ENCODE measurements around the gene CPNE2.
A peak's percentile ranks its signal among the peaks of the same experiment; 100 is the strongest.

CPNE2 gene

DNA sequence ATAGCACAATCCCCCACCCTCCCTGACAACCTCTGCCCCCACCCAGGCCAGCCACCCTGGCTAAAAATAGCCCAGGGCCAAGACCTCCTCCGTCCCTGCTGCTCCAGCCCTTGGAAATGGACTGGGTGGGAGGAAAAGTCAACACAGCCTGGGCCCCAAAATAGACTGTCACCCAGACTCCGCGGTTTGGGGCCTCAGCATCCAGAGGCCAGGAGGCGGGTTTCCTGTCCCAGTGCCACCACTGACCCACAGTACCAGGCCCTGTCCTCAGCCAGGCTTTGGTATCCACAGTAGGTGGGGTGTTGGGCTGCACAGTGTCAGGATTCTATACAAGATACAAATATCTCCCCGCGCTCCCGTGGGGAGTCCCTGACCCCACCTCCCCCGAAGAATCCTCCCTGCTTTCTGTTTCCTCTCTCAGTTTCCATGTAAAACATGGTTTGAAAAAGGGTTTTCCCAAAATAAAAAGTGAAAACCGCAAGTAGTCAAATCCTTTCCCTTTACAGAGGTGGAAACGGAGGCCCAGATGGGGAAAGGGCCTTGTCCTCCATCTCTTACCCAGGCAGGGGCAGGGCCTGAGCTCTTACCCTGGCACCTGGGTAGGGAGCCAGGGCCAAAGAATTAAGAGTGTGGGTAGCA, 20.1 kb downstream of the CPNE2 start:
- no peak for DNase-seq
- in situ Hi-C loops (cut with HindIII; ENCODE audit: low pct_ligation_motif_present, low pct_unique_long_range_greater_than_20kb, low sequenced_read_pairs) = no loop called here

DNA sequence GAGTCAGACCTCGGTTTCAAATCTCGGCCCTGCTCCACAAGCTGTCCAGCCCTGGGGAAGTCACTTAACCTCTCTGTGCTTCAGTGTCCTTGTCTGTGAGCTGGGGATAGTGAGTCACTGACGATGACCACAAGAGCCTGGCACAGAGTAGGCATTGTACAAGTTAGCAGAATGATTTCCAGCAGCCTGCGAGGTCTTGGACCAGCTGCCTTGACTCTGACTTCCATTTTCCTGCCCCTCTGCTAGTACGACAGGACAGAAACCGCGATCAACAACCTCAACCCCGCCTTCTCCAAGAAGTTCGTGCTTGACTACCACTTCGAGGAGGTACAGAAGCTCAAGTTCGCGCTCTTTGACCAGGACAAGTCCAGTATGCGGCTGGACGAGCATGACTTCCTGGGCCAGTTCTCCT, 20.7 kb downstream of the CPNE2 start:
- in situ Hi-C loops (cut with HindIII; ENCODE audit: low pct_ligation_motif_present, low pct_unique_long_range_greater_than_20kb, low sequenced_read_pairs) = no loop called here
- DNase-seq = peak; percentile 80

DNA sequence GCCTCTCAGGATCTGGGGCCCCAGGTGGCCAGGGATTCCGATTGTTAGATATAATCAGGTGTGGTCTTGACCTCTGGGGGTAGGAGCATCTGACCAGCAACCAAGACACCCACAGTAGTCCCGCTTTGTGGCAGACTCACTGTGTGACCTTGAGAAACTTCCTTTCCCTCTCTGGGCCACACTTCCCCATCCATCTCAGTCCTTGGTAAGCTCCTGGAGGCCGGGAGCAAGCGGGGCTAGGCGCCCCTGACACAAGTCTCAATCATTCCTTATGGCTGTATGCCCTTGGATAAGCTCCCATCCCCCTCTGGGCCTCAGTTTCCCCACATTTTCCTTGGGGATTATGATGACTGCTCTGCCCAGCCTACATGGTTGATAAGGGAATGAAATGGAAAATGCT, 21.3 kb downstream of the CPNE2 start:
- no peak for DNase-seq
- in situ Hi-C loops (cut with HindIII; ENCODE audit: low pct_ligation_motif_present, low pct_unique_long_range_greater_than_20kb, low sequenced_read_pairs) = no loop called here

DNA sequence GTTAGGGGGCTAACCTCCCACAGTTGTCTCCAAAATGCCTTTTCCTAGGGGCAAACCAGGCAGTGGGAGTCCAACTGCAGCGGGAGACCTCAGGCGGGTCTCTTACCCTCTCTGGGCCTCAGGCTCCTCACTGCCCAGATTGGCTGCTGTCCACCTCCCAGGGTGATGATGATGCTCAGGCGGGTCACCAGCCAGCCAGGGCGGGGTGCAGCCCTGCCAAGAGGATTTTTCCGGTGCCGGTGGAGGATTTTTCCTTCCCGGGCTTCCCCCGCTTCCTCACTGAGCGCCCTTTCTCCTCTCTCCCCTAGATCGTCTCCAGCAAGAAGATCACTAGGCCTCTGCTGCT, 22.8 kb downstream of the CPNE2 start:
- in situ Hi-C loops (cut with HindIII; ENCODE audit: low pct_ligation_motif_present, low pct_unique_long_range_greater_than_20kb, low sequenced_read_pairs) = no loop called here
- no peak for DNase-seq

DNA sequence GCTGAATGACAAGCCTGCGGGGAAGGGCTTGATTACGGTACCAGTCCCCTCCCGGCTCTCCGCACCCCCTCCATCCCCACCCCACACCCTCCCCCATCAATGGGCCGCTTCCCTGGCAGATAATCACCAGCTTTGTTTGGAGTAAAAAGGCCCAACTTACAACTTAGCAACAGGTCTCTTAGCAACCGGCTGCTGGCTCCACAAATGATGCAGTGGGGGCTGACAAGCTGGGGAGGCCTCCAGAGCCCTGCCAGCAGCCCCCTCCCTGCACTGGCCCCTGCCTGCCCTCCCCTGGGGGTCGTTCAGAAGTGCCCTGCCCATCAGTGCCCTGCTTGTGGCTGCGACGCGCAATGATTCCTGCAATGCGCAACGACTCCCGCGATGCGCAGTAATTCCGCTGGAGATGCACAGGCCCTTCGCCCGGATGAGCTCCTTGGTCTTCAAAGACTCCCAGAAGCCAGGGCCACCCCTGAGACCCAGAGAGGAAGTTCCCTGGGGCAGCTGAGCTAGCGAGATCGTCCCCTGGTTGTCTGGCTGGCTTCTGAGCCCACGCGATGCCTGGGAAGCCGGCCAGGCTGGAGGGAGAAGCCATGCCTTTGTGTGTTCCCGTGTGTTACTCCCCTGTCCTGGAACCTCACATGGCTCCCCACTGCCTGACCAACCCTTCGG, 23.3 kb downstream of the CPNE2 start:
- DNase-seq = no peak
- in situ Hi-C loops (cut with HindIII; ENCODE audit: low pct_ligation_motif_present, low pct_unique_long_range_greater_than_20kb, low sequenced_read_pairs) = no loop called here

DNA sequence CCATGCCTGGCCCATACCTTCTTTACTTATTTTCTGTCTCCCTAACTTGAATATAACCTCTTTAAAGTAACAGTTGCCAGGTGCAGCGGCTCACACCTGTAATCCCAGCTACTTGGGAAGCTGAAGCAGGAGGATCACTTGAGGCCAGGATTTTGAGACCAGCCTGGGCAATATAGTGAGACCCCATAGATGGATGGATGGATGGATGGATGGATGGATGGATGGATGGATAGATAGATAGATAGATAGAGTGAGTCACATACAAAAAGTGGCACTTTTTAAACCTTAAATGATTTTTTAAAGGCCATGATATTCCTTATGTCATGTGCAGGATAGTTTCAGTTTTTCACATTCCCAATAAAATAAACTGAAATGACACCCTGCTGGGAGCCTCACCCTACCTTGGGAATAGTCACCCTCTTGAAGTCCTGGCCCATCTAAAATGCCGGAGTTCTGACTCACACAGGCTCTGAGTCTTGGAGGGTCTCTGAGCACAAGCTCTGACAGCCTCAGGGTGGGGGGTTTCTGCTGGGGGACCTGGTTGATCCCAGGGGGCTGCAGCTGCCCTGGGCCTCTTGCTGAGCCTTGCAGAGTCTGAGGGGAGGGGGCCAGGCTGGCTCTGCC, 26.2 kb downstream of the CPNE2 start:
- DNase-seq = peak; percentile 19

DNA sequence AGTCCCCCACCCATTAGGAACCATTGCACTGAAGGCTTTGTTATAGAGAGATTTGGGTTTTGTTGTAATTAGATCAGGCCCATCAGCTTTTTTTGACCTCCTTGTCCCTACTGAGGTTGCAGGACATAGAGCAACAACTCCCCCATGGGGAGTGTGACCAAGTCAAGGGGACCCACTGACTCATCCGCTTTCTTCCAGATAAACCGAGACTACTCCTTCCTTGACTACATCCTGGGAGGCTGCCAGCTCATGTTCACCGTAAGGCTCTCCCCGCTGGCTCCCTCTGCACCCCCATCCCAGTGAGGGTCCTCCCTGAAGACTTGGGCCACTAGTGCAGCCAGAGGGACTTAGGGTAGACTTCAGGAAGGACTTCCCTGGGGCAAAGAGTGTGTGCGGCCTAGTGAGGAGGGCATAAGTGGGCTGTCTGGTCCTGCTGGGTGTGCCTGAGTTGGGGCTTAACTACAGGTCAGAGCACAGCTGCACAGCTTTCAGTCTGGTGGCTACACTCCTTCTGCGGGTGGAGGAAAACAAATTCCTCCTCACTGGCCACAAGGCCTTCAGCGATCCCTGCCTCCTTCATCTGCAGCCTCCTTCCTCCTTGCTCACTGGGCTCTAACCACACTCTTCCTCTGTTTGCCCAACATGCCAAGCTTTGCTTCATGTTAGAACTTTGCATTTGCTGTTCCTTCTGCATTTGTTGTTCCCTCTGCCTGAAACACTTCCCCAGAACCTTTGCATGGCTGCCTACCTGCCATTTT, 31.0 kb downstream of the CPNE2 start:
- in situ Hi-C loops (cut with HindIII; ENCODE audit: low pct_ligation_motif_present, low pct_unique_long_range_greater_than_20kb, low sequenced_read_pairs) = no loop called here
- no peak for DNase-seq

More for the DNA sequence above, 26.2 kb downstream of the CPNE2 start:
- in situ Hi-C loops (cut with HindIII; ENCODE audit: low pct_ligation_motif_present, low pct_unique_long_range_greater_than_20kb, low sequenced_read_pairs) = no loop called here

DNA sequence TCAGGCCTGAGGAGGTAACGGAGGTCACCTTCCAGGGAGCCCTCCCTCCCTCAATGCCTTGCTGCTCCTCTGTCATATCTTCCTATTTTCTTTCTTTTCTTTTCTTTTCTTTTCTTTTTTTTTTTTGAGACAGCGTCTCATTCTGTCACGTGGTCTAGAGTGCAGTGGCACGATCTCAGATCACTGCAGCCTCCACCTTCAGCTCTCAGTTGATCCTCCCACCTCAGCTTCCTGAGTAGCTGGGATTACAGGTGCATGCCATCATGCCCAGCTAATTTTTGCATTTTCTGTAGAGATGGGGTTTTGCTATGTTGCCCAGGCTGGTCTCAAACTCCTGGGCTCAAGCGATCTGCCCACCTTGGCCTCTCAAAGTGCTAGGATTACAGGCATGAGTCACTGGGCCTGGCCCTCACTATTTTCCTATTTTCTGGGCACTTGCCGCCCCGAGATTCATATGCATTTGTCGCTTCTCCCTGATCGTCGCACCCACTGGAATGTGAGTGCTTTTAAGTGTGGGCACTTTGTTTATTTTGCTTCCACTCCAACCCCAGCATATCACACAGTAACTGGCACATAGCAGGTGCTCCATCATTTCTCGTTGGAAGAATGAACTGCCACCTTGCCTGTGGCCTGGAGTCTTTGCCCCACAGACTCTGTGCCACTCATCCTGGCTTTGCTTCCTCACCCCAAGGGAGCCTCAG, 31.7 kb downstream of the CPNE2 start:
- in situ Hi-C loops (cut with HindIII; ENCODE audit: low pct_ligation_motif_present, low pct_unique_long_range_greater_than_20kb, low sequenced_read_pairs) = no loop called here
- DNase-seq = no peak

DNA sequence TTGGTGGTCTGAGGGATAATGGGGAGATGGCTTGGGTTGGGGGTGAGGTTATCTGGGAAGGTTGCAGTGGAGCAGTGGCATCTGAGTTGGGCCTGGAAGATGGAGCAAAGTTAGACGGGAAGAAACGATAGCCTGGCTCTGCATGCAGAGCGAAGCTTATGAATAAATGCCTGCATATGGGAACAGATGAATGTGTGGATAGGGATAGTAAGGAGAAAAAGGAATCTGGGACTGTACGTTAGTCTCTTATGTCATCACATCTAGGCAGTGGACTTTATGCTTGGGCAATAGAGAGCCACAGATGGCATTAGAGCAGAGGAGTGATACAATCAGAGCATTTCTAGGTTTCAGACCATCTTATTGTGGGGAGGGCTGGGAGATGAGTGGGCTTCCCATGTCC, 33.0 kb downstream of the CPNE2 start:
- DNase-seq = no peak
- in situ Hi-C loops (cut with HindIII; ENCODE audit: low pct_ligation_motif_present, low pct_unique_long_range_greater_than_20kb, low sequenced_read_pairs) = no loop called here

DNA sequence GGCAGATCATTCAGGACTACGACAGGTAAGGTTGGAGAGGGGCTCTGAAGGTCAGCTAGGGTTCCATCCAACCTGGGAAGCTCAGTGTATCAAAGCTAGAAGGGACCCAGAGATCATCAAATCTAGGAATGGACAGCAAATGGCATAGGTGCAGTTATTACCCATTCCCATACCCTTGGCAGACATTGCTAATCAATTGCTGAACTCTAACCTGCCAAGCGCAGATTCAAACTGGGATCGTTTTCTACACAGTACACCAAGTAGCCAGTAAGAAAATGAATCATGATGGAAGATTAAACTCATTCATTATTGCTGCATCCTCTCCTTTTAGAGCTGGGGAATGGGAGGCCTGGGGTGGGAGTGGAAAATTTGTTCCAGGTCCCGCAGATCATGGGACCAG, 33.6 kb downstream of the CPNE2 start:
- DNase-seq = no peak
- in situ Hi-C loops (cut with HindIII; ENCODE audit: low pct_ligation_motif_present, low pct_unique_long_range_greater_than_20kb, low sequenced_read_pairs) = no loop called here

DNA sequence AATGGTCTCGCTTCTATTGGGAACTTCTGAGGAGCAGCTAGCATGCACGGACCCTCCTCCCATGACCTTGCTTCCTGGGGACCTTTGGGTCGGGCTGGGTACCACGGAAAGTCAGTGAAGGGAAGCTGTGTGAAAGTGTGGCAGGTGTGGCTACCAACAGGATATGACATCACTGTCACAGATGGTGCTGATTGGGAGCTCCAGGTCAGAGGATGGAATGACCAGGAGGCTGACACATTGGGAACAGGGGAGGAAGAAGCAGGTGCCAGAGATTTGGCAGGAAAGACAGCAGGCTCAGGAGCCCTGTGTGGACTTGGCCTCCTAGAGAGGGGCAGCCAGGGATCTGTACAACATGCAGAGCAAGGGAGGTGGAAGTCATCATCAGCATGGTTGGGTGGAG, 34.0 kb downstream of the CPNE2 start:
- no peak for DNase-seq

DNA sequence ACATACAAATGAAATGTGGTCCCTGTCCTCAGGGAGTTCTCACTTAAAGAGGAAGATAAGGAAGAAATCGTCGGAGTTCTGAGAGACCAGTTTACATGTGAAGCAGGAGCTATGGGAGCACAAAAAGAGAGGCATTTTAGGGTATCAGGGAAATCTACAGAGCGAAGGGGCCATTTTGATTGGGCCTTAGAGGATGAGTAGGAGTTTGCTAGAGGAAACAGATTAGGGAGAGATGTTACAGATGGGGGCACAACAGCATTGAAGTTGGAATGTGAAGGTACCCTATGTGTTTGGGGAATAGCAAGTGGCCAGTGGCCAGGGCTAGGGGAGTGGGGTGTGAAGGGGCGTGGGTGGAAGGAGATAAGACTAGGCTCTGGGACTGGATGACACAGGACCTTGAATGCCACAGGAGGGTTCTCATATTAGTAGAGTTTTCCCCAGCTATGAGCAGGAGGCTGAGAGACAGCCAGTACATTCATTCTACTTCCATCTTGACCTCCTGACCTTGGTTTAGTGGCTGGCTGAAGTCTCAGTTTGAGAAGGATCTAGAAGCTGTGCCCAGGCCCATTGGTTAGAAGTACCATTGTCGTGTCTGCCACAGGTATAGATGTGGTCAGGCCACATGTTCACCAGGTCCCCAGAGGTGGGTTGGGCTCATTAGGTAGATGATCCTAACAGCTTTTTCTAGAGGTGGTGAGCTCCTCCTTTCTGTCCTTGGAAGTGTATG, 34.8 kb downstream of the CPNE2 start:
- in situ Hi-C loops (cut with HindIII; ENCODE audit: low pct_ligation_motif_present, low pct_unique_long_range_greater_than_20kb, low sequenced_read_pairs) = no loop called here
- DNase-seq = no peak

More for the DNA sequence above, 34.0 kb downstream of the CPNE2 start:
- in situ Hi-C loops (cut with HindIII; ENCODE audit: low pct_ligation_motif_present, low pct_unique_long_range_greater_than_20kb, low sequenced_read_pairs) = no loop called here

DNA sequence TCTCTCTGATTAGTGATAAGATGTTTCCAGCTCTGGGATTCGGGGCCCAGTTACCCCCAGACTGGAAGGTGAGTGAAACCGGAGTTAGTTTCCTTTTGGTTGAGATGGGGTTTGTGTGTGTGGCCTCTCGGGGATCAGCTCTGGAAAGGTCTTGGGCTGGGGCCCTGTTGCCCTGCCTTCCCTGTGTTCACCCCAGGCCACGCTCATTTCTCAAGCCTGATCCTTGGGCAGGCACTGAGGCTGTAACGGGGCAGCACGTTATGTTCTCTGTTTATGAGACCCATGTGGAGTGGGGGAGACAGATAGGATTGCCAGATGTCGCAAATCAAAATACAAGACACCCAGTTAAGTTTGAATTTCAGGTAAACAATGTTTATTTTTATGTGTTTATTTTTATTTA, 35.5 kb downstream of the CPNE2 start:
- in situ Hi-C loops (cut with HindIII; ENCODE audit: low pct_ligation_motif_present, low pct_unique_long_range_greater_than_20kb, low sequenced_read_pairs) = no loop called here
- DNase-seq = no peak

DNA sequence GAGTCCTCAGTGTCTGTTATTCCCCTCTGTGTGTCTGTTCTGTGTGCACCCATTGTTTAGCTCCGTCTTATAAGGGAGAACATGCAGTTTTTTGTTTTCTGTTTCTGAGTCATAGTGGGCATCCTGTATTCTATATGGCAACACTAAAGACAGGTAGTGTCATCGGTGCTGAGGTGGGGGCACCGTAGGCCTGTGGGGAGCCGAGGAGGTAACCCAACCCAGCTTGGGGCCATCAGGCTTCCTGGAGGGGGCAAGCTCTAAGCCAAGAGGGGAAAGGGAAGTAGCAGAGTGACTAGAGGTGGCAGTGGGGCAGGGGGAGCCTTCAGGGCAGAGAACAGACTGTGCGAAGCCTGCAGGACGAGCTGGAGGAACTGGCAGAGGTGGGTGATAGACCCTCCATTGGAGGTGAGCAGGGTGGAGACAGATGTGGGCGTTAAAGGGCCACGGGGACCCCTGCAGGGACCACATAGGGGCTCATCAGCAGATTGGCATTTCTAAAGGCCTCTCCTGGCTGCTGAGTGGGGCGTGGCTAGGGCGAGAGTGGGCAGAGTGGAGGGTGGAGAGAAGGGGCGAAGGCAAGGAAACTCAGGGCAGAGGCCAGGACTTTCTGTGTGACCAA, 36.5 kb downstream of the CPNE2 start:
- DNase-seq = no peak
- in situ Hi-C loops (cut with HindIII; ENCODE audit: low pct_ligation_motif_present, low pct_unique_long_range_greater_than_20kb, low sequenced_read_pairs) = no loop called here

DNA sequence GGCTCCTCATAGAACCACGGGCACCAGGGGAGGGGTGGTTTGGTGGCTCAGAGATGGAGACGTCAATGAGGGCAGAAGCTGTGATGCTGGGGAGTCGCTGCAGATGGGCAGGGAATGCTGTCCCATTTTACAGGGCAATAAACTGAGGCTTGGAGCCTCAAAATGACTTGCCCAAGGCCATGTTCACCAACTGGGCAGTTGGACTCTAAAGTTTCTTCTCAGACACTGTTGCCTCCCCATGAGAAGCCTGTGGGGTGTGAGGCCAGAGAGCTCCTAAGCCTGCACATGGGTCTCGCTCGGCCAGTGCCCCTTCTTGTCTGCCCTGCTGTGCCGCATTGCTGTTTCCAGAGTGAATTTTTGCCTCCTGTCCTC, 38.6 kb downstream of the CPNE2 start:
- DNase-seq = no peak
- in situ Hi-C loops (cut with HindIII; ENCODE audit: low pct_ligation_motif_present, low pct_unique_long_range_greater_than_20kb, low sequenced_read_pairs) = no loop called here

DNA sequence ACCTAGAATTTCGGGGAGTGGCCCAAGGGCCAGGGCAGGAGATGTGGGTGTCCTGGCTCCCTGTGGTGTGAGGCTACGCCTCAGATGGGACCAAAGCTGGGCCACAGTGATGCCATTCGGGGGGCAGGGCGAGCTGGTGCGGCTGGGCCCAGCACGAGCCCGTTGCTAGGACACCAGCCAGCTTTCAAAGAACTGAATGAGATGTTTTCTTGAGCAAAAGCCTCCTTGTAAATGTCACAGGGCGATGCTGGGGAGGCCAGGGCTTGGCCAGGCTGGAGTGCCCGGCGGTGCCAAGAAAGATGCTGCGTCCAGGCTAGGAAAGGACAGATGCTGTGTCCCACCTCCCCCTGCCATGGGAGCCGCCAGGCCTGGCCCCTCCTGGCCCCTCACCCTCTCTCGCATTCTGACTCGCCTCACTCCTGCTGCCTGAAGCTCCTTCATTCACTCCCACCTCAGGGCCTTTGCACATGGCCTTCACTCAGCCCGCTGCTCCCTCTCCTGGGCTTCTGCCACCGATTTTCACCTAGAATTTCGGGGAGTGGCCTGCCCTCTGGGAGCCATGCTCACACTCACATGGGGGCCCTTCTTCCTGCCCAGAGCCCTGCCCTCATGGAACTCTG, 39.1 kb downstream of the CPNE2 start:
- in situ Hi-C loops (cut with HindIII; ENCODE audit: low pct_ligation_motif_present, low pct_unique_long_range_greater_than_20kb, low sequenced_read_pairs) = no loop called here
- DNase-seq = no peak

DNA sequence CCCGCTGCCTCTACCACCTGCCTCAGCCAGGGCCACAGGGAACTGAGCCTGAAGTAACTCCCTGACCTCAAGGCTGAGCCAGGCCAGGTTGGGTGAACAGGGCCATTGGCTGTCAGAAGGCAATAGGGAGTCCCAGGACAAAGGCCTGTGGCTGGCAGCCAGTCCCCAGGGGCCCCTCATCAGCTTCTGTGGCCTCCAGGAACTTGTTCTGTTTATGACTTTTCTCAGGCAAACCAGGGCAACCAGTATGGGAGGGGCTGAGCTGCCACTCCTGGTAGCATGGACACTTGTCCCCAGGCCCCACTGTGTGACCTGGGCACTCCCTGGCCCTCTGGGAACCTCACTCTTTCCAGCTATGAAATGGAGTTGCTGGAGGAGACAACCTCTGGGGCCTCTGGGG, 40.1 kb downstream of the CPNE2 start:
- in situ Hi-C loops (cut with HindIII; ENCODE audit: low pct_ligation_motif_present, low pct_unique_long_range_greater_than_20kb, low sequenced_read_pairs) = no loop called here
- DNase-seq = no peak

DNA sequence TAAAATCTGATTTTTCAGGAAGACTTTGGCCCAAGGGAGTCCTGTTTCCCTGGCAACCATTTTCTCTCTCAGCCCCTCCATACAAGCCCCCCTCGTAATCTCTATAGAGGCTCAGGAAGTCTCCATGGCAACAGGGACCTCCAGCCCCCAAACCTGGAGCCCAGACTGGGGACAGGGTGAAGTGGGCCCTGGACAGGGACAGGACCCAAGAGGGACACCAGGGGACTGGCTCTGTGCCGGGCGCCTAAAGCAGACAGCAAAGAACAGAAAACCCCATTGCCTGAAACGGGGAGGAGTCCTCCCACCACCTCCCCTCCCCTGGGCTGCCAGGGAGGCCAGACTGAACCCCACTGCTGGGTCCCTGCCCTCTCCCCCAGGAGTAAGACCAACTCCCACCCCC, 40.6 kb downstream of the CPNE2 start:
- in situ Hi-C loops (cut with HindIII; ENCODE audit: low pct_ligation_motif_present, low pct_unique_long_range_greater_than_20kb, low sequenced_read_pairs) = no loop called here
- DNase-seq = no peak

Data from ACHN (cell line).